LNCaP clone FGC (cell line): ENCODE measurements around the gene CCDC12.

Source experiments
- DNase-seq: peaks from one replicate; pipeline ENCODE4 v3.0.0-alpha.2; 2011; ENCODE audit warnings: low read depth
- H3K4me3 ChIP-seq: 2 replicates; pipeline ENCODE4 v1.5.1; 2011; ENCODE audit warnings: mild to moderate bottlenecking, low read depth, low read length, control low read depth
- TF ChIP-seq, protein P1 (sequence below): IDR thresholded peaks from 2 replicates; pipeline ENCODE4 v1.5.1; 2012; ENCODE audit warnings: mild to moderate bottlenecking; ENCODE audit not compliant: control insufficient read depth, insufficient read depth; ENCODE audit errors: extremely low read depth

CCDC12 gene

DNA sequence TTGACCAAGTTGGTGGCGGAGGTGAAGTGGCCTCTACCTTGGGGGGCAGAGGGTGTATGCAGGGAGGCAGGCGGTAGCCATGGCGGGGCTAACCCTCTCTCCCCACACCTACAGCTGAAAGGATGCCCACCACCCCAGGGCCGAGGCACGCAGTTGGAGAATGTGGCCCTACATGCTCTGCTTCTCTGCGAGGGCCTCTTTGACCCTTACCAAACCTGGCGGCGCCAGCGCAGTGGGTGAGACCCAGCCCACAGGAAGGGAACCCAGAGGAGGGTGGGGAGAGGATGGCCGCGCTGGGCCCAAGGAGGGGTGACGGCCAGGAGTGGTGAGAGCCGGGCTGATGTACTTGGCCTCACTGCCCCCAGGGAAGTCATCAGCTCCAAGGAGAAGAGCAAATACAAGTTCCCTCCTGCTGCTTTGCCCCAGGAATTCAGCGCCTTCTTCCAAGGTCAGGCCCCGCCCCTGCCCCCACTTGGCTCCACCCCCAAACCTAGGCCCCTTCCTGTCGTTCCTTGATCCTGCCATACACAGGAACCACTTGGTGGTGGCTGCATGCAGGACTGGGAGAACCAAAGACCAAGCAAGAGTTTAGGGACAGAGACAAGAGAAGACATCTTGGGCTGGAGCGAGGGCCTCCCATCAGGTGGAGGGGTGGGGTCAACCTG lies 12.7 kb upstream of the CCDC12 start:
- H3K4me3 ChIP-seq: no peak overlapping the region
- TF ChIP-seq, protein P1, sequence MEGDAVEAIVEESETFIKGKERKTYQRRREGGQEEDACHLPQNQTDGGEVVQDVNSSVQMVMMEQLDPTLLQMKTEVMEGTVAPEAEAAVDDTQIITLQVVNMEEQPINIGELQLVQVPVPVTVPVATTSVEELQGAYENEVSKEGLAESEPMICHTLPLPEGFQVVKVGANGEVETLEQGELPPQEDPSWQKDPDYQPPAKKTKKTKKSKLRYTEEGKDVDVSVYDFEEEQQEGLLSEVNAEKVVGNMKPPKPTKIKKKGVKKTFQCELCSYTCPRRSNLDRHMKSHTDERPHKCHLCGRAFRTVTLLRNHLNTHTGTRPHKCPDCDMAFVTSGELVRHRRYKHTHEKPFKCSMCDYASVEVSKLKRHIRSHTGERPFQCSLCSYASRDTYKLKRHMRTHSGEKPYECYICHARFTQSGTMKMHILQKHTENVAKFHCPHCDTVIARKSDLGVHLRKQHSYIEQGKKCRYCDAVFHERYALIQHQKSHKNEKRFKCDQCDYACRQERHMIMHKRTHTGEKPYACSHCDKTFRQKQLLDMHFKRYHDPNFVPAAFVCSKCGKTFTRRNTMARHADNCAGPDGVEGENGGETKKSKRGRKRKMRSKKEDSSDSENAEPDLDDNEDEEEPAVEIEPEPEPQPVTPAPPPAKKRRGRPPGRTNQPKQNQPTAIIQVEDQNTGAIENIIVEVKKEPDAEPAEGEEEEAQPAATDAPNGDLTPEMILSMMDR: no peak
- no peak for DNase-seq

DNA sequence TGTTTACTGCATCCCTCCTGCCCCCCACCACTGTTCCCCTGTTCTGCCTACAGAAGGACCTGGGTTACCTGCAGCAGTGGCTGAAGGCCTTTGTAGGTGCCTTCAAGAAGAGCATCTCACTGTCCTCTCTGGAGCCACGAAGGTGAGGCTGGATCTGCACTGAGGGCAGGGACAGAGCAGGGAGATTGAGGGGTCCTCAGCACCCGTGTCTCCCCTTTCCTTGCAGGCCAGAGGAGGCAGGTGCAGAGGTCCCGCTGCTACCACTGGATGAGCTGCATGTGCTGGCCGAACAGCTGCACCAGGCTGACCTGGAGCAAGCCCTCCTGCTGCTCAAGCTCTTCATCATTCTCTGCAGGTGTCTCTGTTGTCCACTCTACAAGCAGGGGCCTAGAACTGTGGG lies 12.1 kb upstream of the CCDC12 start:
- TF ChIP-seq, protein P1: no peak
- no peak overlapping the region for H3K4me3 ChIP-seq
- DNase-seq: no peak

DNA sequence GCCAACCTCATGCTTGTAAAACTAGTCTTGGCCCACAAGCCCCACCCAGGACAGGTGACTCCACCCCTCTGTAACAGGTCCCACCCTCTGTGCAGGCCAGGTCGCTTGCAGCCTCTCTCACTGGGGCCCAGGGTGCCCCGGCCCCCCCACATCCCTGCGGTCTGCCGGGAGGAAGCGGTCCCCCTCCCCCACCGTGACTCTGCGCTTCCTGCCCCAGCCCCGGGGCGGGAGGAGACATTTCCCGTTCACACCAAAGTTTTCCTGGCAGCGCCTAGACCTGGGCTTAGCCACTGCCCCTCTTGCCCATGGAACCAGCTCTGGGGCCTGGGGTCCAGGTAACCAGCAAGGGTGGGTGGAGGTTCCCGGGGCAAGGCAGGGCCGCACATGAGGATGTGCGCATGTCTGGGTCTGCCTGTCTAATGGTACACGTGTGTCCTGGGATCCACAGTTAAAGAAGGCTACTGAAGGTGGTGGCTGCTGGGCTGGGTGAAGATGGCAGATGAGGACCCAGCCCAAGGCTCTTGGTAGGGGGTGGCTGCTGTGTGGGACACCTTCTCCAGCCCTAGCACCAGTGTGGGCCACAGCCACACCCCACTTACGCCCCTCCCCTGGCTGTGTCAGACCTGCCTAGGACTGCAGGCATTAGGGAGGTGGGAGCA lies 11.3 kb upstream of the CCDC12 start:
- TF ChIP-seq, protein P1: no peak
- no peak for DNase-seq
- H3K4me3 ChIP-seq: no peak overlapping the region

DNA sequence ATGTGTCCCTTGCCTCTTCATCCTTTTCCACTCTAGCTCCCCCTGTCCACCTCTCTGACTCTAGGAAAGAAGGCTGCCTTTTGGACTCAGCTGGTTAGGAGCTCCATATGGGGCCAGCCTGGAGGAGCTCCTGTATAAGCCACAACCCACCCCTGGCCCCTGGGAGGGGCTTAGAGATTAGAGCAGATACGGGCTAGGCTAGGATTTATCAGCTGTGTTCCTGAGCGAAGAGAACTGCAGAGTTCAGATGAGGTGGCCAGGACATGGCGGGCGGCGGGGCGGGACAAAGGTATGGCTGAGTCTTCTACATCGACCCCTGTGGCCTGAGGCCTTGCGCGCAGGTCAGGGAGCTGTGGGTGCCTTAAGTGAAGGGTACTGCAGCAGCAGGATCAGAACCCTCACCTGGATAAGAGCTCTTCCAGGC lies 10.8 kb upstream of the CCDC12 start:
- no peak for DNase-seq
- H3K4me3 ChIP-seq: no peak overlapping the region
- TF ChIP-seq, protein P1: no peak

DNA sequence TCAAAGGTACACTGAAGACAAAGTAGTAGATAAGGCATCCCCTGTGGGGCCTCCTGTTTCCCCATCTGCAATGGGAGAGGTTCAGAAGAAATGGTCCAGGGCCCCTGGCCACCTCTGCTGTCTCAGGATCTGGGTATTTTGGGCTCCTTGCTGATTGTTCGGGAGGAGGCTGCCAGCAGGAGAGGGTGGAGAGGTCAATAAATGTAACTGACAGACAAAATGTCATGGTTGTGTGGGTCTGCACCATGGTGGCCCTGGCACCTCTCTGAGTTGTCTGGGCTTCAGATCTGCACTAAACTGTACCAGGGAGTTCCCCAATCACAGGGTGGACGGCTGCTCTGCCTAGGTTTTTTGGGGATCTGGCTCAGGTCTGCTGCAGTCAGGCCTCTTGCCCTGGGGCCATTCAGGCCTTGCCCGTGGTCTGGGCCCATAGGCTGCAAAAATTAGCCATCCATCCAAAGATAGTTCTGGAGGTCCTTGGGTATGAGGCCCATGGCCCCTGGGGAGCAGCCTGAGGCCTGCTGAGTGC lies 10.3 kb upstream of the CCDC12 start:
- no peak overlapping the region for H3K4me3 ChIP-seq
- TF ChIP-seq, protein P1: no peak
- no peak for DNase-seq

DNA sequence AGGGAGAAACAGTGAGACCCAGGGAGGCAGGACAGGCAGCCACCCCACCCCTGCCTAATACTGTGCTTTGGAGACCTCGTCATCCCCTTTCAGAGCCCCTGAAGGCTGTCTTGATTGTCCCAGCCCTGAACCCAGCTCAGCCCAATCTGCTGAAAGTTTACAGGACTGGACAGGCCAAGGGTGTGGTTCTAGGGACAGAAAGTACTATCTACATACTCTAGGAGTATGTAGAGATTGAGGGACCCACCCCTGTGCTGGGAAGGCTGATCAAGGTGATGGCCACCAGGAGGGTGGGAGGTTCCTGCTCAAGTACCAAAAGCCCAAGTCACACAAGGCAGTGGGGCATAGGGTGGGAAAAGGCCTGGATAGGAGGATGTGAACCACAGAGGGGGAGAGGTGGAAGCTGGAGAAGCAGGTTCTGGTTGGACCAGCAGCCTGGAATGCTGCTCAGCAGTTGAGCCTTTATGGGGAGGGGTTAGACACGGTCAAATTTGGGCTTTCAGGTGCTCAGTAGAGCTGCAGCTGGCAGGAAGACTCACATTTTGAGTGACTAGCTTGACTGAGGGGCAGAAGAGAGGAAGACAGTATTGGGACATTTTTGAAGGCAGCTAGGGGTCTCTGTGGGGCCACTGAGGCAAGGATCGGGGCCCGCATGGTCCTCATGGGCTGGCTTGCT lies 9.6 kb upstream of the CCDC12 start:
- no peak overlapping the region for H3K4me3 ChIP-seq
- DNase-seq: no peak
- TF ChIP-seq, protein P1: no peak
